Endothelial cell of umbilical vein (primary cell): Measurements from ENCODE around the gene SRSF2. TPM values are rescaled to one million over a fixed set of nuclear protein-coding genes. Genes with fewer than 3 reads are reported as not detected.

ENCODE experiments used
- BruUV-seq: library from RNA; stranded (reverse); fragments of 400-500 nt; replicated peaks from 2 replicates; lab custom pipeline; 2021; lab: Mats Ljungman, UMichigan
- CTCF ChIA-PET: fragments of 300-600, 350-600 bp; sonication (Branson Sonifier 250); formaldehyde crosslinking; loops from one replicate; lab custom pipeline; 2021; ENCODE audit warnings: antibody characterized with exemption, inconsistent platforms; lab: Charles Lee
- POLR2A ChIA-PET: fragments of 300-600, 350-600 bp; sonication (Branson Sonifier 250); formaldehyde crosslinking; loops from one replicate; lab custom pipeline; 2021; ENCODE audit warnings: antibody characterized with exemption, inconsistent platforms; lab: Charles Lee
- DNase-seq: peaks from one replicate; pipeline ENCODE4 v3.0.0-alpha.2; 2011; ENCODE audit warnings: low read depth, low spot score
- FAIRE-seq: peaks from 2 replicates; lab custom pipeline; 2011; peaks lifted over from hg19 to GRCh38; lab: Jason Lieb, UNC
- H2AFZ ChIP-seq: 2 replicates; pipeline ENCODE4 v1.6.0; 2012; ENCODE audit warnings: low read depth, low read length, control low read depth, inconsistent platforms
- H3K27ac ChIP-seq: 2 replicates; pipeline ENCODE4 v1.5.1; 2011; ENCODE audit warnings: low read depth, mild to moderate bottlenecking, control low read depth, low read length, moderate library complexity; ENCODE audit not compliant: insufficient read depth
- H3K27me3 ChIP-seq, 2 experiments: 2 replicates each; pipeline versions ENCODE4 v1.6.0 to v1.6.1; 2011; ENCODE audit warnings: low read length in 2 of 2, mixed read lengths in 1 of 2; ENCODE audit not compliant: control insufficient read depth in 2 of 2, insufficient read depth in 2 of 2
- H3K36me3 ChIP-seq, 2 experiments: 2 replicates in 1 of 2; 3 replicates in 1 of 2; pipeline ENCODE4 v1.5.1; 2011; ENCODE audit warnings: low read length in 2 of 2, mild to moderate bottlenecking in 1 of 2, moderate library complexity in 1 of 2; ENCODE audit not compliant: control insufficient read depth in 2 of 2, insufficient read depth in 2 of 2; ENCODE audit errors: extremely low read depth in 1 of 2
- H3K4me1 ChIP-seq: 3 replicates; pipeline ENCODE4 v1.5.1; 2011; ENCODE audit warnings: mild to moderate bottlenecking, low read length; ENCODE audit not compliant: control insufficient read depth, insufficient read depth; ENCODE audit errors: extremely low read depth
- H3K4me2 ChIP-seq: 2 replicates; pipeline ENCODE4 v1.6.1; 2011; ENCODE audit warnings: low read length, control low read depth, mixed read lengths; ENCODE audit not compliant: insufficient read depth
- H3K4me3 ChIP-seq, 3 experiments: fragments of 200-600 bp in 1 of 3; sonication (generic), shearing (Covaris generic) in 1 of 3; replicated peaks in 1 of 3; 2 replicates each; pipeline ENCODE4 v1.5.1; 2011 to 2016; ENCODE audit warnings: control low read depth in 3 of 3, low read length in 3 of 3, mild to moderate bottlenecking in 2 of 3, inconsistent platforms in 1 of 3, low read depth in 1 of 3, moderate library complexity in 1 of 3; ENCODE audit not compliant: insufficient read depth in 1 of 3
- H3K79me2 ChIP-seq: 2 replicates; pipeline ENCODE4 v1.6.0; 2012; ENCODE audit warnings: low read length, inconsistent platforms; ENCODE audit not compliant: control insufficient read depth, insufficient read depth
- H3K9ac ChIP-seq: replicated peaks from 2 replicates; pipeline ENCODE3; 2011; ENCODE audit warnings: low read length, control low read depth; ENCODE audit not compliant: insufficient read depth; ENCODE audit errors: extremely low read depth
- H3K9me1 ChIP-seq: replicated peaks from 3 replicates; pipeline ENCODE4 v1.6.0; 2011; ENCODE audit warnings: mild to moderate bottlenecking, low read length; ENCODE audit not compliant: control insufficient read depth, insufficient read depth; ENCODE audit errors: extremely low read depth
- H3K9me3 ChIP-seq: replicated peaks from 2 replicates; pipeline ENCODE4 v1.5.1; 2012; ENCODE audit warnings: low read length, inconsistent platforms; ENCODE audit not compliant: control insufficient read depth, insufficient read depth
- H4K20me1 ChIP-seq: replicated peaks from 2 replicates; pipeline ENCODE3; 2011; ENCODE audit warnings: mild to moderate bottlenecking, low read length; ENCODE audit not compliant: control insufficient read depth, insufficient read depth; ENCODE audit errors: extremely low read depth
- CTCF ChIP-seq, 2 donors: IDR thresholded peaks; 1 replicate in 1 of 2; 2 replicates in 1 of 2; pipeline ENCODE4 v1.5.1; 2011; ENCODE audit warnings: low read length in 2 of 2, mild to moderate bottlenecking in 2 of 2, moderate library complexity in 2 of 2, control low read depth in 1 of 2, inconsistent platforms in 1 of 2, low read depth in 1 of 2; ENCODE audit not compliant: insufficient read depth in 1 of 2; ENCODE audit errors: extremely low read depth in 1 of 2
- EZH2 ChIP-seq: IDR thresholded peaks from 2 replicates; pipeline ENCODE4 v1.6.1; 2012; ENCODE audit warnings: borderline replicate concordance, low read depth, mild to moderate bottlenecking, moderate library complexity, low read length, inconsistent platforms; ENCODE audit not compliant: severe bottlenecking
- FOS ChIP-seq: IDR thresholded peaks from 2 replicates; pipeline ENCODE4 v1.6.1; 2011; ENCODE audit warnings: mild to moderate bottlenecking, low read length, moderate library complexity, borderline replicate concordance; ENCODE audit not compliant: insufficient read depth
- GATA2 ChIP-seq: IDR thresholded peaks from 2 replicates; pipeline ENCODE4 v1.7.0; 2011; ENCODE audit warnings: low read depth, mild to moderate bottlenecking, moderate library complexity, mixed read lengths, low read length; ENCODE audit not compliant: insufficient read length, insufficient read depth
- JUN ChIP-seq: IDR thresholded peaks from 2 replicates; pipeline ENCODE4 v1.6.1; 2011; ENCODE audit warnings: borderline replicate concordance, low read depth; ENCODE audit not compliant: insufficient read length, insufficient read depth
- MYC ChIP-seq: IDR thresholded peaks from one replicate; pipeline ENCODE4 v1.6.1; 2011; ENCODE audit warnings: mild to moderate bottlenecking, low read depth, low read length
- POLR2A ChIP-seq: IDR thresholded peaks from 2 replicates; pipeline ENCODE4 v1.6.1; 2012; ENCODE audit warnings: low read depth, mild to moderate bottlenecking, control low read depth, low read length
- POLR2AphosphoS5 ChIP-seq: IDR thresholded peaks from 2 replicates; pipeline ENCODE4 v1.6.1; 2012; ENCODE audit warnings: low read depth, mild to moderate bottlenecking, control low read depth, low read length, moderate library complexity; ENCODE audit not compliant: insufficient read depth
- dilution Hi-C: fragments of 300-500 bp; cut with MboI; formaldehyde crosslinking; loops from one replicate; pipeline ENCODE4 v1.15.0; 2019; ENCODE audit warnings: low sequenced_read_pairs; ENCODE audit not compliant: extremely low pct_ligation_motif_present
- intact Hi-C: fragments of 100-400 bp; cut with micrococcal nuclease; formaldehyde crosslinking; loops from one replicate; pipeline ENCODE4 v1.10.0; 2022
- polyA plus RNA-seq, 4 experiments: library from polyadenylated mRNA; depleted of rRNA in 3 of 4; stranded (reverse) in 3 of 4; unstranded in 1 of 4; fragments of >200 nt; gene quantifications; 2 replicates each; pipeline versions ENCODE4 v1.2.1 to v1.2.3, GENCODE V29; 2011 to 2012; ENCODE audit warnings: missing spikeins in 1 of 4
- total RNA-seq: library from RNA; stranded (reverse); gene quantifications from 2 replicates; pipeline ENCODE4 v1.2.3, GENCODE V29; 2021

SRSF2 gene
- total and polyA plus RNA-seq, 2 donors (not counting 3 experiments of a cell fraction or from before 2014, with no cell fraction given): 283 to 307 TPM

GRCh38 chr17:76697702-76698465 lies 39.2 kb downstream of the SRSF2 start:
- peaks cover 41% of the 10 kb centered on the region for H3K4me1 ChIP-seq
- no peak overlapping the region for H3K4me3 ChIP-seq
- peak overlapping the region; percentile 84 for H3K27ac ChIP-seq
- no peaks in the 10 kb centered on the region for H3K36me3 ChIP-seq
- H2AFZ ChIP-seq: no peak overlapping the region
- peak overlapping the region; percentile 25 for H3K4me2 ChIP-seq
- no peak for DNase-seq
- ChIA-PET CTCF (interaction anchor here (0.8 to 5.5 kb wide), 4 partner anchors 12 to 18 kb away, joined by 3 to 26 read pairs (median 14); partner anchors contain the start of gene MXRA7), POLR2A (interaction anchor here (0.9 kb wide), 1 partner anchor 96 kb away, joined by 3 read pairs; no protein-coding TSS in a partner anchor)
- BruUV-seq: no TSS peak
- no peaks in the 10 kb centered on the region for H4K20me1 ChIP-seq
- peaks cover 62% of the 10 kb centered on the region for H3K79me2 ChIP-seq
- H3K9me1 ChIP-seq: no peaks in the 10 kb centered on the region
- TF ChIP-seq FOS: no peak
- no peaks in the 10 kb centered on the region for H3K27me3 ChIP-seq
- no peak overlapping the region for H3K9ac ChIP-seq
- no peak for FAIRE-seq
- intact Hi-C loops (no loop called here), dilution Hi-C loops (no loop called here)
- H3K9me3 ChIP-seq: no peaks in the 10 kb centered on the region

- dilution Hi-C loops: no loop called here
- intact Hi-C loops: no loop called here
- peak; percentile 99 for FAIRE-seq
- Histone ChIP-seq H3K9me1 (no peaks in the 10 kb centered on the region), H3K4me3 (no peak overlapping the region), H3K9ac (peak overlapping the region; percentile 17), H3K36me3 (no peaks in the 10 kb centered on the region), H4K20me1 (no peaks in the 10 kb centered on the region), H3K4me1 (peaks cover 41% of the 10 kb centered on the region), H2AFZ (no peak overlapping the region), H3K9me3 (no peaks in the 10 kb centered on the region), H3K79me2 (peaks cover 59% of the 10 kb centered on the region), H3K27ac (peak overlapping the region; percentile 84), H3K27me3 (no peaks in the 10 kb centered on the region), H3K4me2 (peak overlapping the region; percentile 25)
- TSS peak; percentile 92 for BruUV-seq
- DNase-seq: peak; percentile 76
- ChIA-PET POLR2A (interaction anchor here (0.9 kb wide), 1 partner anchor 95 kb away, joined by 3 read pairs; no protein-coding TSS in a partner anchor), CTCF (interaction anchor here (0.8 to 5.5 kb wide), 7 partner anchors 8 to 73 kb away, joined by 3 to 26 read pairs (median 4); partner anchors contain the start of gene MXRA7)
- TF ChIP-seq MYC (peak; percentile 27), EZH2 (no peak), JUN (peak; percentile 25), POLR2AphosphoS5 (peak; percentile 67), GATA2 (no peak), CTCF (IDR thresholded peaks at IDR 0.05; ENCODE audit: extremely low read depth in 1 of 2, insufficient read depth in 1 of 2, low read depth in 1 of 2, low read length in 2 of 2) (no peak), POLR2A (no peak), FOS (peak; percentile 77)
Observed at GRCh38 chr17:76696763-76697701, 40.1 kb downstream of the SRSF2 start.
